NCI-H524 (cell line): ENCODE data around the gene ZNF827.

ENCODE experiments used
- DNase-seq, 2 experiments: peaks; one replicate each; lab custom pipeline; 2025; lab: John Stamatoyannopoulos, UW

Gene ZNF827

GRCh38 chr4:145887241-145887991, 51.2 kb downstream of the ZNF827 start:
- DNase-seq = no peak

DNA sequence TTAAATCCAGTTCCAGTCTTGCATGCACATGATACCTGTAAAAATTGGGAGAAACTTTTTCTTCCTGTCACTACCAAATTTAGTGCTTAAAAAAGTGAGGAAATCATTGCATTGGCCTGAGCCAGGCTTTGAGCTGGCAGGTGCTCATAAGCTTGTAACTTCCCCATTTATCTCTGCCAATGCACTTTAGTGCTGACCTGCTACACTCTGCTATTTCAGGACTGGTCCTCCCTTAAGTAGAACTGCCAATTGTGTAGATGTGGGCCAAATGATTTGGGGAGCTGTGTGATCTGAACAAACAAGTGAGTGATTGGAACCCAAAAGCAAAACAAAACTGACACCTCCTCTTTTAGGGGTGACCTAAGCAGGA, 51.8 kb downstream of the ZNF827 start:
- no peak for DNase-seq

GRCh38 chr4:145885666-145886065, 53.0 kb downstream of the ZNF827 start:
- DNase-seq = no peak

GRCh38 chr4:145884775-145885174, 53.8 kb downstream of the ZNF827 start:
- DNase-seq = no peak

DNA sequence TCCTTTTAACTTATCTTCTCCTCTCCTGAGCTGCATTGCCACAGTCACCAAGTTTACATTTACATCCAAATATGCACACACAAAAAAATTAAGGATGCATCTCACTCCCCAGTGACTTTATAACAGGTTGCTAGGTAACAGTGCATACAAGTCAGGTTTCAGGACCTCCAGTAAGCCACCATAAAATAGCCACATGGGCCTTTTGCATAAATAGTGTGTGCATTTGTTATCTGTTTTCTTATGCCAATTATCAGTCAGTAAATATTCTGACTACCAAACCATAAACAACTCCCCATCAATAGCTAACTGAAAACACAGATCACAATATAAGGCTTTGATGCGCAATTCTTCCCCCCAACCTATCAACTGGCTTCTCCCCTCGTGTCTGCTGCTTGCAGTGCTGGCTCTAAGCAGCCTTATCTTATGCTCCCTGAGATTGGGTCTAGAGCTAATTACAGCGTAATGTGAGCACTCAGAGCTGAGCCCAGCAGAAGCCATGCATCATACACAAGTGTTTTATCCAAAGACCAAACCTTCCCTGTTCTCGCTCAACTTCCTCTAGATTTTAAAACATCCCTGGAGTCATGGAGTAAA, 55.4 kb downstream of the ZNF827 start:
- no peak for DNase-seq

DNA sequence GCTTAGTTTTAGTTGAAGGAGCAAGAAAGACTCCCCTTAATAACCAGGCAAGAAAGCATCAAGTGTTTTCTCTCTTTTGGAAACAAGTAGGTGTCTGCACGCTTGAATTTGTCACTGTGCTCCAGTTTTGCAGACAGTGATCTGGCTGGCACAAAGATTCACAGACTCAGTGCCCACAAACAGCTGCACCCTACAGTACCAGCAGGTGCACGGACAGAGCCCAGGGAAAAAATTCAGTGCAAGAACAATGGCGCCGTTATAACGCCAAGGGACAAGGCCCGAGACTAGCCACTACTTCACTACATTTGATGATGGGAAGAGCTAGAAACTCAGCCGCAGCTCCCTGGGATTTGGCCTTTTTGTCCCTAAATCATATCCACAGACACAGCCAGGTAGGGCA, 56.0 kb downstream of the ZNF827 start:
- DNase-seq = no peak

DNA sequence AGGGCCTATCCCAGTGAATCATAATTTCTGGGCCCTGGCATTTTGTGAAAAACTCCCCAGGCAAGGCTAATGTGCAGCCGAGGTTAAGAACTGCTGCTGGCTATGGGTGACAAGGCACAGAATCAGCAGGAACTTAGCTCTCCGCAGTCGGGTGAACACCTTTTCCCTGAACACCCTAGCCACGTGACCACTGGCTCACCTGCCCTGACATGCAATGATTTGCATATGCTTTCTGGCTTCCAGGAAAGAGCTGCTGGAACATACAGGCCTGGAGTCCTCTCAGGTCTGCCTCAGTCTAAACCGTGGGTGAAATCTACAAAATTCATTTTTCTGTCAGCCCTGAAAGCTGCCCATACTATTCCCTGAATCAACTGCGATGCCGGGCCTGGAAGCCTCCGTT, 56.6 kb downstream of the ZNF827 start:
- DNase-seq = no peak

GRCh38 chr4:145881576-145881975, 57.0 kb downstream of the ZNF827 start:
- no peak for DNase-seq

GRCh38 chr4:145880355-145880960, 58.2 kb downstream of the ZNF827 start:
- DNase-seq = no peak

DNA sequence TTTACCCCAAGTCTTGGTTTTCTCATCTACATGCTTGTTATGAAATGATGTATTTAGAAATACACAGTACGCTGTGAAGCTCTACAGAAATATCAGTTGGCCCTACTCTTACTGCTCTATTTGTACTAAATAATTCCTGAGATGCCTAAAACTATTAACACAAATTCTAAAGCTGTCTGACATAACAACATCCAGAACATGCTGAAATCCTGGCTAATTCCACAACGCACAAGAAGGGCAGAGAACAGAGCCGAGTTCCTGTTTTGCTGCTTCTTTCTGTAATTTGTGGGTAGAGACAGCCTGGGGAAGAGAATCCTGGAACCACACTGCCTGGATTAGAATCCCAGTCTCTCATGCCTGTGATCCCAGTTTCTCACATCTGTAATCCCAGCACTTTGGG, 59.0 kb downstream of the ZNF827 start:
- no peak for DNase-seq

- no peak for DNase-seq
These were observed 59.9 kb downstream of the ZNF827 start for GRCh38 chr4:145878501-145879435.

DNA sequence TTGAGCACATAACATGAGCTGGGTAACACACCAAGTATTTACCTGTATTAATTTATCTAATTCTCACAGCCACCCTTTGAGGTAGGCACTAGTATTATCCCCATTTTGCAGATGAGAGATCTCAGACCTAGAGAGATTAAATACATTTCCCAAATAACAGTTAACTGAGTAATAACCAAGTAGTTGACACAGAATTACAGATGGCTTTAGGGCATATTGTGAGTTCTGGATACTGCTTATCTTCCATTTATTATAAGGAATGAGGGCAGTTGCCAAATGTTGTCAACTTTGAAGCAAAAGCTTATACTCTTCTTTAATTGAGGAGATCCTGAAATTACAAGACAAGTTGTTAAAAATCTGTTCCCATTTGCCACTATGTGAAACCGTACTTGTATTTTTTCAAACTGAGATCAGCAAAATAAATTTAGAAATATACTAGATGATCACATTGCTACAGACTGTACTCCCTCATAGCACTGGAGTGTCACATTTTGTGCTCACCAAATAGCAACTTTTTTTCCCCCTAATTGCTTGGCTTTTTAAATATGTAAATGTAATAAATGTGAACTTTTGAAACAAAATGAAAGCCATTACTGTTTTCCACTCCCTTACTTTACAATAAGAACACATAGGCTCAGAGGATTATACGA, 62.0 kb downstream of the ZNF827 start:
- DNase-seq = no peak

DNA sequence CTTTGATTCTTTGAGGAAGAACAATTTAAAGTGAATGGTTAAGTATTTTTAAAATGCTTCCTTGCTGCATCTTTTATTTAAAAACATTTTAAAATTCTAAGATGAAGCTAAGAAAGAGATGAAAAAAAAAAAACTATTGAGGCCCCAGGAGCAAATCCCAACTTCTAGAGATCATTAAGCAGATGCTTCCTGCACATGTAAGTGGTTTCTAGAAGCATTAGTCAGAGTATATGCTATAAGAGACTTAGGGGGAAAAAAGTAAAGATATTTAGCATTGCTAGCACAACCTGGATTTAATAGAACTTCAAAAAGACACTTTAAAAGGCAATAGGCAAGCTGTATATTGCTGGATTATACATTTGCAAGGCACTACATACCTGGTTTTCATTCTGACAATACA, 64.7 kb downstream of the ZNF827 start:
- no peak for DNase-seq

- no peak for DNase-seq
These were observed 67.4 kb downstream of the ZNF827 start for GRCh38 chr4:145871209-145871608.

DNA sequence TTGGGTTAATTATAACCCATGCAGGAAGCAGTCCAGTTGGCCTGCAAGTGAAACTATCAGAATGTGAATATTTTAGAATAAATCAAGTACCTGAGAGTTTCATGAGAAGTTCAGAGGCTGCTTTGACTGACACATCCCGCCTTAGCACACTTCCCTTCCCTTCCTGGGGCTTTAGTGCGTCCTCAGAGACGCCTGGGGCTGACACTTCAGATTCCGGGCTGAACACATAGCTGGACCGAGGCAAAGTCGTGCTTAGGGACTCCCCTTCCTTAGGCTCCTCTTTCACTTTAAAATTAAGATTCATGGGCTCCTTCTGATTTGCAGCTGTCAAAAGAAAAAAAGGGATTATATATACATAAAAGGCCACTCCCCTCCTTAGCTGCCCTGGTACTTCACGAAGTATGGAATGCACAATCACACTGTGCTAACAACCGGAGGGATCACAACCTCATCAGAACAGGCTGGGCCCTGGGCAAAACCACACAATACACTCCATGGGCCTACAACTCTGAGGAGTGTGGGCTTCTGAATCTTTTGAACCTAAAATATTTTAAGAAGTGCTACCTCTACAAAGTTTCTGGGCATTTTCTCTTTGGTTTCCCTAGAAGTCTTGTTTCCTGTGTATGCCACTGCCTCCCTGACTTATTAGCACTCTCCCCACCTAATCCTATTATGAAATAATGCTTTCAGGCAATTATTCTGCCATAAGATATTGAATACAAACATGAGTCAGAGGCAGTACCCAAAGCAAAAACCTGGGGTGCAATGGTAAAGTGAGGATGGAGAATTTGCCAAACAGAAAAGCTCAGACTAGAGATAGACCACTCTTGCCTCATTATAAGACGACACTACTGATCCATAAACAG, 68.2 kb downstream of the ZNF827 start:
- DNase-seq = peak in 1 of 2 experiments; percentile 9

DNA sequence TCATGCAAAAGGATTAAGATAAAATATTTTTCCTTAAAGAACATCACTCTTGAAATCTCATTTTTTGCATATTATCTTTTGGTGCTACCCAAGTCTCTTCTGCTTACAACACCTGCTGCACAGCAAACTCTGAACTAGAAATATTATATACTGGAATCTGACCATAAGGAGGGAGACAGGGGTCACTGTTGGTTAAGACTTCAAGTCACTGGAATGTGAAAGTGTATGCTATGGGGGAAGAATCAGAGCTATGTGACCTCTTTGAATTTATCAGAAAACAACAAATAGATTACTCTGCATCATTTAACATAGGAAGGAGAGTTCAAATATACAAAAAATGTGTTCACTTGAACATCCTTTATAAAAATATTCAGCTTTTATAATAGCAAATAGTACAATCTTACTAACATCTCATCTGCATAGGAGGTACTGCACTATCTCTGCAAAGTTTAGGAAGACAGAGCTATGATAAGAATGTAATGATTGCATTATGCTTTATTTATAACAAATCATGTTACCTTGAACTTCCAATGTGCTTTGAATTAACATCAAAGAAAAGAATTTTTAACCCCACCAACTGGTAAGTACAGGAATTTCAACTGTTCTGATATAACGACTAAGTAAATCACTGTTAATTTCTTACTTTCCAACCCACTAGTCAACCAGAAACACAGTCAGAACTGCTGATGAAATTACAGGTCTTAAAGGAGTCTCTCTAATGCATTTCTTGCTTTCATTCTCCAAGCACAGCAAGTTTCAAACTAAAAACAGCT, 69.8 kb downstream of the ZNF827 start:
- DNase-seq = no peak

- DNase-seq = no peak
These were observed 71.2 kb downstream of the ZNF827 start for GRCh38 chr4:145867406-145867805.

- no peak for DNase-seq
These were observed 71.6 kb downstream of the ZNF827 start for GRCh38 chr4:145866991-145867390.

- DNase-seq = no peak
These were observed 73.2 kb downstream of the ZNF827 start for GRCh38 chr4:145865274-145865941.

- no peak for DNase-seq
These were observed 75.4 kb downstream of the ZNF827 start for GRCh38 chr4:145863191-145863590.
